Measurements from ENCODE around the gene TMEM209. TPM values are rescaled to one million over a fixed set of nuclear protein-coding genes. Genes with fewer than 3 reads are reported as not detected.
A peak's percentile ranks its signal among the peaks of the same experiment; 100 is the strongest.
"Not testable (repeated sequence)": the region's sequence is repeated elsewhere in the genome, so short reads cannot be mapped to it uniquely, and the experiment has no call there.

Gene TMEM209
- total RNA-seq, 1 experiment from 2014 or later, result 7.8 TPM

DNA sequence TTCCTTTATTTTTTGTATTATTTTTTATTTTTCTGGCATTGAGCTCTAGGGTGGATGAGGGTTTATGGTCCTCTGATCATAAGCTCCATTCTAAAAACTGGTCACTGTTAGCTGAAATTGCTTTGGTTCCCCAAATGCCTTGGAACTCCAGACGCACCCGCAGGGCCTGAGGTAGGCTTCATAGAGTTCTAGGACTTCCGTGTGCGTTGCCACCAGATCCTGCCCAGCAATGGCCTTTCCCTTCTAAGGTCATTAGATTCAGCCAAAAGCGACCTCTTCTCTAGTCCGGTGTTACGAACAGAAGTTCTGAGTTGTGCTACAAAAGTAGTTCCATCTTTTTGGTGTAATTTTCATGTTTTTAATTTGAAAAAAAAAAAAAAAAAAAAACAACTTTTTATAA is 70.5 kb downstream of the TMEM209 start:
- no peak for DNase-seq (ENCODE audit: low spot score)
- in situ Hi-C loops (cut with HindIII; ENCODE audit: low sequenced_read_pairs), result no loop called here

DNA sequence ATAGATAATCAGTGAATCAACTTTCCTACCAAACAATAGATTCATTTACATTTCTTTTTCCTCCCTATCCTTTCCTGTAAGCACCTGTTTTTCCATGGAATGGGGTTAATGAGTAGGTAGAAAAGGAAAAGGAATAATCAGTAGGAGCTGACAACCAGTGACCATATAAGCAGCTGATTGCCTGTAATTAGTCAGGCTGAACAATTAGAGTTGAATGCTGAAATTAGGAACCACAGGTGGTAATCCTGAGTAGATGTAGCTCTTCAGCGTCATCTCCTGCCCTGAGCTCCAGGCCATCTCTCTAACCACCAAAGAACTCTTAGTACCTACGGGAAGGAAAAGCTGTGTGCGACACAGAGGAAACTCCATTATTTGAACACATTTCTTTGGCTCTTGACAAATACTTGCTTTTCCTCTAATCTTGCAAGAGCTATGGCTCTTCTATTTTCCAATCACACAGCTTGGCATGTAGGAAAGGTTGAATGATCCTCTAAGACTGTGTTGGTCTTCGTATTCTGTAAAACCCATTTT is 71.0 kb downstream of the TMEM209 start:
- DNase-seq (ENCODE audit: low spot score), result no peak
- in situ Hi-C loops (cut with HindIII; ENCODE audit: low sequenced_read_pairs), result no loop called here

DNA sequence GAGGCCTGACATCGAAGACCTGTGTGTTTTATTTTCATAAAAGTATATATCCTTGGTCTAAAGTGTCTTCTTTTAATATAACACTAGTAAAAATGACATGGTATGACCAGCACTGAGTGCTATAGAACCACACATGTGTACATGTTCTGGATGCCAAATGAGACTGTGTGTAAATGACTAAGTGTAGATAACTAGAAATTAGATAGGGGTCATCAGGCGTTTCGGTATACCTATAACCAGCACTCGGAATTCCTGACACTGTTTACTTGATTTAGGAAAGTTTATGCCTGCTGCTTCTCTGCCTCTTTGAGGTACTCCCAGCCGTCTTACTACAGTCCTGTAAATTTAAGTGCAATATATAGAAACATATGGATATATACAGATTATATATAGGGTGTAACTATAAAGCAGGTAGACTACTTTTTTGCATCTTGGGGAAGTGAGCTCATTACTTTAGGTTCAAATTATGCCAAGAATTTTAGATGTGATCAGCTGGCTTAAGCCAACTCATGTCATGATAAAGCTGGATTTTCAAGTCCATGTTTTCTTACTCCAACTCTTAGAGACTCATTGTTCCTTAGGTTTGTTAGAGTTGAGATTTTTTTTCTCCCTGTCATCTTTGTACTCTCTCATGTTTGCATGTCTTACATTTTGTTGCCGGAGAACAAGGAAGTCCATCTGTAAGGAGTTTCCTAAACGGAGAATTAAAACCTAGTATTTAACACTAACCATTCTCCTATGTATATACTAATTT is 72.0 kb downstream of the TMEM209 start:
- no peak for DNase-seq (ENCODE audit: low spot score)
- in situ Hi-C loops (cut with HindIII; ENCODE audit: low sequenced_read_pairs), result no loop called here

DNA sequence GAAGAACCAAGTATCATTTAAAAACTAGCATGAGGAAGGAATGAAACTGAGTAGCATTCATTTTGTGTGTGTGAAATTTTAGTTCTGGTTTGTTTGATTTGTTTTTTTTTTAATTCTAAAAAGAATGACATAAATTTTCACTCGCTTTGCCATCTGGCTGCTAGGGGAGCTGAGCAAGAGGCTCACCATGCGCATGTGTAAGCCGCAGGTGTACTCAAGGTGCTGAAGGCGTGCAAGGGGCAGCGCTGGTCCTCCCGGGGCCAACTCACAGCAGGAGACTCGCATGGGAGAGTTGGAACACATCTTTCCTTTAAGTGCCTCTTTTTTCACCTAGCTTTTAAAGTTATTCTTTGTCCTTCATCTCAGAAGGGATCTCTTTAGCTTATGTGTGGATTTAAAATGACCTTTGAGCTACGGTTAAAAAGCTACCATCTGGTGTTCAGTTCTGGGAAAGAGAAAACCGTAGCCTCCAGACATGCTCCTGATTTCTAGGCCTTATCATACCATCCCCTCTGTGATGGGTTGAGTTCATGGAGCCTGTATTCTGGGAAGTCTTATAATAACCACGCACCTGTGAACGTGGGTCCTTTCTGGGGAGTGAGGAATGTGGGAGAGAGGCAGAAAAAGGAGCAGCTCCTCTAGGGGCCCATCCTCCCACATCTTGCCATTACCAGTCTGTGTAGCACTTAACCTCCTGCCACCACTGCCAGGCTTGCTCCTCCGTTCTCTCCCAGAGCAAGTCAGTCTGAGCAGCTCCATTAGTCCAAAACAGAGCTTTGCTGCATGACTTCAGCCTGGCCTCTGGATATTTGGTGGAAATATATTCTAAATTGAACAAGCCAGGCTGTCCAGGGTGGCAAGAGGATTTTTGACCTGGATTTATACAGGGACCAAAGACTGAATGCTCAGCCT is 73.0 kb downstream of the TMEM209 start:
- in situ Hi-C loops (cut with HindIII; ENCODE audit: low sequenced_read_pairs), result no loop called here
- DNase-seq (ENCODE audit: low spot score), result peak; percentile 59

DNA sequence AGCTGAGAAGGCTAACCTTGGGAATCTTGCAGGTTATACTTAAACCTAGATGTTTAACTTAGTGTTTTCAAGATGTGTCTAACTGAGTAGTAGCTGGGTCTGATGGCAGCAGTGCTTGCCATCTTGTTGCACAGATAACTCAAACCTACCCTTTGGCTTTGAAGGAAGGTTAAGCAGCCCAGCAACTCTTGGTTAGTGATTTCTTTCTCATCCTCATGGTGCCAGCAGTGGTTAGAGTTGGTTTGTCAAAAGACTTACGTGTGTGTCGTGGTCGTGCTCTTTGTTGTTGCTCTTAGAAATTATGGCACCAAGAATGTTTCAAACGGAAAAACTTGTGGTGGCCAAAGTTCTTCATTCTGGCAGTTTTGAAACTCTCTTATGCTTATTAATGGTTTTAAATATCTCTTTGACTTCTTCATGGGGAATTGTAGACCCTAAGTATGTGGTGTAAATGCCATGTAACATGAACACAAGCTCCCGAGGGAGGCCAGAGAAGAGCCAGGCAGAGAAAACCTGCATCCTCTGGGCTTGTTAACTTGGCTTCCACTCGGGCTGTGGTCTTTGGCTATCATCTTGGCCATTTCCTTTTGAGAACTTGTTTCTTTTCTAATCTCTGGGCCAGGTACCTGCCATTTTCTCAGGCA is 73.9 kb downstream of the TMEM209 start:
- in situ Hi-C loops (cut with HindIII; ENCODE audit: low sequenced_read_pairs), result no loop called here
- DNase-seq (ENCODE audit: low spot score), result no peak

DNA sequence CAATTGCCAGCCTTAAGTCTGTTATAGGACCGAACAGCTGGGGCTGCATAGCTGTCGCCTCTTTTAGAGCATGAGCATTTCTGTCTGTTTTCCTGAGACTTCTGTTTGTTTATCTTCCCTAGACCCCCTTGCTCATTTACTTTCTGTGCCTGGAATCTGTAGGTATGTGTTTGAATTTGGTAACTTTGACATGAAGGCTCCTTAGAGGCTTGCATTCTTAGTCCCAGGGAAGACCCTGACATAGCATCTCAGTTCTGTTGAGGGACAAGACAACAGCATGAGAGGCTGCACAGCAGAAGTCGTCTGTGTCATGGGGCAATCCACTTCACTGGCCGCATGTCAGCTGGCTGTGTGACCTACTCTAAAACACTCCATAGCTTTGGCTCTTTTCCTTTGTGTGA is 76.2 kb downstream of the TMEM209 start:
- in situ Hi-C loops (cut with HindIII; ENCODE audit: low sequenced_read_pairs), result no loop called here
- DNase-seq (ENCODE audit: low spot score), result no peak

DNA sequence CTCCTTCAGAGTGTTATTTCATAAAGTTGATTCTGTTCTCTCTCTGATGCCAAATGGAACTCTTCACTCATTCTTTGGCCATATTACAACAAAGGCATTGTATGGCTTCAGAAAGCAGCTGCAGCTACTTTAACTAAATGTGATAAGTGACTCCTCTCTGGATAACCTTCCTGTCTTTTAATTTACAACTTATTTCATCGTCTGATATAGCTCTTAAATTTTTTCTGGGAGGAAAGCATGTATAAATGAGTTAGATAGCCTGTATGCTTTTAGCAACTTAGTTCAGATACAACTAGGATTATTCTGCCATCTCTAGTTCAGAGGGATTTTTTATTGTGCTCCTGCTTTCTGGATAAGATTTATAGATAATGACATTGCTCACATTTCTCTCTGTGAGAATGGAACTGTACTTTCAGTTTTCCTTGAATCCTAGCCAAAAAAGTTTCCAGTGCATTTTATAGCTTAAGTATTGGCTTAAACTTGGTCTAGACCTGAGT is 77.3 kb downstream of the TMEM209 start:
- in situ Hi-C loops (cut with HindIII; ENCODE audit: low sequenced_read_pairs), result no loop called here
- no peak for DNase-seq (ENCODE audit: low spot score)

DNA sequence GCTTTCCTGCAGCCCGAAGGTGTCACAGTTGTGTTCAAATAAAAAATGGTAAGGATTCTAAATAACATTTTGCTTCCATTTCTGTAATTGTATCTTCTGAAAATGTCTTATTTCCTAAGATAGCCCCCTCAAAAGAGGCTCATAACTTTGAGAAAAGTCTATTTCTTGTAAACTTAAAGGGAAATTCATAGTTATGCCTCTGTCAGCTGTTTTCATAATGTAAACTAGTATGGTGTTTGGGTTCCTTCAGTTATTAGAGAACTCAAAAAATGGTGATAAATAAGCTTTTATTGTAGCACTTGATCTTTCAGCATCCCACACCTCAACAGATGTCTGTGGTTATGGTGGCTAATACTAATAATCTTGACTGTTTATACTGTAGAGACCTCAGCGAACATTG is 77.8 kb downstream of the TMEM209 start:
- no peak for DNase-seq (ENCODE audit: low spot score)
- in situ Hi-C loops (cut with HindIII; ENCODE audit: low sequenced_read_pairs), result no loop called here

DNA sequence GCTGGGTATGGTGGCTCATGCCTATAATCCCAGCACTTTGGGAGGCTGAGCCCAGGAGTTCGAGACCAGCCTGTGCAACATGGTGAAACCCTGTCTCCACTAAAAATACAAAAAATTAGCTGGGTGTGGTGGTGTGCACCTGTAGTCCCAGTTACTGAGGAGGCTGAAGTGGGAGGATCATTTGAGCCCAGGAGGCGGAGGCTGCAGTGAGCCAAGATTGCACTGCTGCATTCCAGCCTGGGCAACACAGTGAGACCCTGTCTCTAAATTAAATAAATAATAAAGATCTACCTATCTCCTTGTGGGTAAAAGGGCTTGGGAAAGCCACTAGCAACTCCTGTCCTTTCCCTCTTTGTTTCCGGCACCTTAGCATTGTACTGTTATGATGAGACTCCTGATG is 78.4 kb downstream of the TMEM209 start:
- in situ Hi-C loops (cut with HindIII; ENCODE audit: low sequenced_read_pairs); DNase-seq (ENCODE audit: low spot score): not testable (repeated sequence)

DNA sequence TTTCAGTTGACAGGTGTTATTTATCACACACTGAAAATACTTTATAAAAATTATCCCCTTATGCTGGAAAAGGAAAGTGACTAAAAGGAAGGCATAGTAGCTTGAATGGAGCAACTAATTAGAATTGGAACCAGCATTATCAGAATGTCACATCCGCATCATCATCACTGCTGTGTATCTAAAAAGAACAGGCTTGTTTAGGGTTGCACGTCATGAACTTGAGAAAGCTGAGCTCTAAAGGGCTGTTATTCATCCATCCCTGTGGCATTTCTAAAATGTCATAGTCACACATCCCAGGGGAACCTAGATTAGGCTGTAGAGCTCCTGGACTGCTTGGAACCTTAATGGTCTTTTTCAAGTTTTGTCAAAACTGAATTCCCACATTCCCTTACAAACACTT is 80.5 kb downstream of the TMEM209 start:
- in situ Hi-C loops (cut with HindIII; ENCODE audit: low sequenced_read_pairs), result no loop called here
- no peak for DNase-seq (ENCODE audit: low spot score)

DNA sequence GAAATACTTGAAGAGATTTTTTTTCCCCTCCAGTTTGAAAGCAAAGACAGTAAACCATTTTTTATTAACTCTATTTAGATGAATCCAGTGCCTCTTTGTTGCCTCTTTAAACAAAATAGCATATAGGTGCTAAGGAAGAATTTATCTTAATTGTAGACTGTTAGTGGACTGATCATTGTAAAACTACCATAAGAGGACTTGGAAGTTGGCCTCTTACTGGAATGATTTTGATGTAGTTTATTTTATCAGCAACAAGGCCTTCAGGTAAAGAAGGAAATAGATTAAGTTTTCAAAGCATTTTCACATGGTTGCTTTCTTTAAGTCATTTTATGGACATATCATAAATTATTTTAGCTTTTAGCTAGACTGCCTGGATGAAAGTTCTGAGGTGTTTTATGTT is 81.7 kb downstream of the TMEM209 start:
- in situ Hi-C loops (cut with HindIII; ENCODE audit: low sequenced_read_pairs), result no loop called here
- DNase-seq (ENCODE audit: low spot score), result no peak

DNA sequence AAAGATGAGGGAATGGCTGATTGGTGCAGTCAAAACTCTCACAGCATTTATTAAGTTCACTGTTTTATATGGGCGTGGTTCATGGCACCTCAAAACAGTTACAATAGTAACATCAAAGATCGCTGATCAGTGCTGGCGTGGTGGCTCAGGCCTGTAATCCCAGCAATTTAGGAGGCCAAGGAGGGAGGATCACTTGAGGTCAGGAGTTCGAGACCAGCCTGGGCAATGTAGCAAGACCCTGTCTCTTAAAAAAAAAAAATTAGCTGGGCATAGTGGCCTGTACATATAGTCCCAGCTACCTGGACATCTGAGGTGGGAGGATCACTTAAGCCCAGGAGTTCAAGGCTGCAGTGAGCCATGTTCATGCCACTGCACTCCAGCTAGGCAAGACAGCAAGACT is 86.4 kb downstream of the TMEM209 start:
- in situ Hi-C loops (cut with HindIII; ENCODE audit: low sequenced_read_pairs), result no loop called here

DNA sequence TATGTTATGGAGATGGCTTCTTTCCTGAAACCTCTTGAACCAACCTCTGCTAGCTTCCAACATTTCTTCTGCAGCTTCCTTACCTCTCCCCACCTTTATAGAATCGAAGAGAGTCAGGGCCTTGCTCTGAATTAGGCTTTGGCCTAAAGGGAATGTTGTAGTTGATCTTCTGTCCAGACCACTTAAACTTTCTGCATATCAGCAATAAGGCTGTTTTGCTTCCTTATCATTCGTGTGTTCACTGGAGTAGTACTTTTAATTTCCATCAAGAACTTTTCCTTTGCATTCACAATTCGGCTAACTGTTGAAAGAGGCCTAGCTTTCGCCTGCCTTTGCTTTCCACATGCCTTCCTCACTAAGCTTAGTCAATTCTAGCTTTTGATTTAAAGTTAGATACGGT is 86.9 kb downstream of the TMEM209 start:
- in situ Hi-C loops (cut with HindIII; ENCODE audit: low sequenced_read_pairs), result no loop called here
- no peak for DNase-seq (ENCODE audit: low spot score)

More for the DNA sequence above, 86.4 kb downstream of the TMEM209 start:
- no peak for DNase-seq (ENCODE audit: low spot score)

DNA sequence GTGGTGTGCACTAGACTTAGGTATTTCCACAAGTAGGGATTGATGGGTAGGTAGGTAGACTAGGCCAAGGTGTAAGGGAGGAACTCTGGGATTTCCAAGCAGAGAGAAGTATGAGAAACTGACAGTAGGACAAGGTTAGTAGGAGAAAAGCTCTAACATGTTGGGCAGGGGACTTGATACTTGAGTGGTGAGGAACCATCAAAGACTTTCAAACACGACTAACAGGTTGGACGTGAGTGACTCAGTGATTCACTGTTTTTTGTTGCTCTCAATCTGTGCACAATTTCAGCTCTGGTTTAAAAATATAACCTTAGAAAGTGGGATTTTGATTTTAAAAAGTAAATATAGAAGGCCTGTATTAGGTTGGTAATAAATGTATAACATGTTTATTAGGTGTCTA is 90.4 kb downstream of the TMEM209 start:
- in situ Hi-C loops (cut with HindIII; ENCODE audit: low sequenced_read_pairs), result no loop called here
- DNase-seq (ENCODE audit: low spot score), result no peak

Other genes starting within 250 kb of the TMEM209 start
- gene ZC3HC1, start 154.0 kb downstream of the TMEM209 start, total RNA-seq (2014; rRNA removed; shearing (Covaris generic)), result 31.8 and 49.0 TPM in 2 replicates
- gene KLHDC10, start 134.9 kb downstream of the TMEM209 start, total RNA-seq (2014; rRNA removed; shearing (Covaris generic)), result 9.2 and 23.5 TPM in 2 replicates
- gene SSMEM1, start 2.5 kb upstream of the TMEM209 start, total RNA-seq (2014; rRNA removed; shearing (Covaris generic)), result not detected in 2 replicates
- gene CPA2, start 61.5 kb upstream of the TMEM209 start, total RNA-seq (2014; rRNA removed; shearing (Covaris generic)), result not detected in 2 replicates
- gene CPA4, start 87.8 kb upstream of the TMEM209 start, total RNA-seq (2014; rRNA removed; shearing (Covaris generic)), result not detected in 2 replicates
- gene CPA5, start 139.4 kb upstream of the TMEM209 start, total RNA-seq (2014; rRNA removed; shearing (Covaris generic)), result not detected in 2 replicates
- not detected in 2 replicates for gene CPA1, start 175.1 kb upstream of the TMEM209 start, total RNA-seq (2014; rRNA removed; shearing (Covaris generic))
- 0.80 TPM in 1 of 2 replicates, not detected in the other for gene CEP41, start 235.6 kb upstream of the TMEM209 start, total RNA-seq (2014; rRNA removed; shearing (Covaris generic))

All from G401 (cell line).